Neural cell (in vitro differentiated cells): ENCODE measurements around the gene MARVELD1. TPM values are rescaled to one million over a fixed set of nuclear protein-coding genes. Genes with fewer than 3 reads are reported as not detected.

Experiments used
- H2AFZ ChIP-seq: fragments of 200-600, 300-800 bp; sonication (generic), shearing (Covaris generic); 2 replicates; pipeline ENCODE4 v1.6.0; 2014; ENCODE audit warnings: low read depth, mild to moderate bottlenecking, antibody characterized with exemption, low read length, moderate library complexity
- H3F3A ChIP-seq: fragments of 200-600 bp; shearing (Covaris generic); 2 replicates; pipeline ENCODE4 v1.6.1; 2016; ENCODE audit warnings: mild to moderate bottlenecking, moderate library complexity, mixed read lengths, antibody characterized with exemption, low read length; ENCODE audit not compliant: insufficient read depth, poor library complexity, severe bottlenecking
- H3K27ac ChIP-seq: fragments of 200-600, 300-800 bp; sonication (generic), shearing (Covaris generic); 2 replicates; pipeline ENCODE4 v1.5.1; 2014; ENCODE audit warnings: mild to moderate bottlenecking, low read length, moderate library complexity
- H3K27me3 ChIP-seq: fragments of 300-800, 200-600 bp; sonication (generic), shearing (Covaris generic); 2 replicates; pipeline ENCODE4 v1.6.0; 2014; ENCODE audit warnings: mild to moderate bottlenecking, low read depth, low read length, moderate library complexity; ENCODE audit not compliant: insufficient read depth
- H3K36me3 ChIP-seq: fragments of 300-800, 200-600 bp; sonication (generic), shearing (Covaris generic); 2 replicates; pipeline ENCODE4 v1.5.1; 2014; ENCODE audit warnings: mild to moderate bottlenecking, antibody characterized with exemption, low read length, moderate library complexity; ENCODE audit not compliant: insufficient read depth
- H3K4me2 ChIP-seq: fragments of 300-800, 200-600 bp; sonication (generic), shearing (Covaris generic); 2 replicates; pipeline ENCODE4 v1.6.0; 2014; ENCODE audit warnings: mild to moderate bottlenecking, low read length
- H3K4me3 ChIP-seq: fragments of 300-800, 200-600 bp; sonication (generic), shearing (Covaris generic); 2 replicates; pipeline ENCODE4 v1.5.1; 2014; ENCODE audit warnings: mild to moderate bottlenecking, low read length, moderate library complexity
- H3K79me2 ChIP-seq: fragments of 200-600 bp; shearing (Covaris generic); replicated peaks from 2 replicates; pipeline ENCODE4 v1.6.0; 2014; ENCODE audit warnings: mild to moderate bottlenecking, low read length, moderate library complexity; ENCODE audit not compliant: insufficient read depth
- H3K9ac ChIP-seq: fragments of 300-800, 200-600 bp; sonication (generic), shearing (Covaris generic); 2 replicates; pipeline ENCODE4 v1.6.1; 2016; ENCODE audit warnings: mild to moderate bottlenecking, low read length, mixed read lengths
- H3K9me2 ChIP-seq: fragments of 200-600 bp; shearing (Covaris generic); 2 replicates; pipeline ENCODE4 v1.6.1; 2016; ENCODE audit warnings: mild to moderate bottlenecking, low read length, mixed read lengths; ENCODE audit not compliant: insufficient read depth
- H3K9me3 ChIP-seq: fragments of 200-600, 300-800 bp; sonication (generic), shearing (Covaris generic); 2 replicates; pipeline ENCODE4 v1.6.1; 2016; ENCODE audit warnings: mild to moderate bottlenecking, mixed run types, low read length, moderate library complexity, mixed read lengths
- H4K20me1 ChIP-seq: fragments of 200-600 bp; shearing (Covaris generic); 2 replicates; pipeline ENCODE4 v1.6.1; 2016; ENCODE audit warnings: mild to moderate bottlenecking, mixed run types; ENCODE audit not compliant: insufficient read depth
- EP300 ChIP-seq: fragments of 450-650 bp; conservative IDR thresholded peaks from 2 replicates; pipeline ENCODE4 v1.6.1; 2014; ENCODE audit warnings: antibody characterized with exemption, mild to moderate bottlenecking, moderate library complexity; ENCODE audit not compliant: poor library complexity, severe bottlenecking
- EZH2 ChIP-seq: fragments of 200-600, 300-800 bp; shearing (Covaris generic), sonication (generic); IDR thresholded peaks from 2 replicates; pipeline ENCODE4 v1.6.1; 2014; ENCODE audit warnings: antibody characterized with exemption, low read length, borderline replicate concordance, mild to moderate bottlenecking; ENCODE audit not compliant: insufficient read depth, poor library complexity, severe bottlenecking
- MXI1 ChIP-seq: fragments of 450-650 bp; conservative IDR thresholded peaks from 2 replicates; pipeline ENCODE4 v1.6.1; 2014; ENCODE audit warnings: antibody characterized with exemption, mild to moderate bottlenecking; ENCODE audit not compliant: poor library complexity, severe bottlenecking
- POLR2AphosphoS5 ChIP-seq: IDR thresholded peaks from 2 replicates; pipeline ENCODE4 v1.6.1; 2012
- RAD21 ChIP-seq: fragments of 450-650 bp; conservative IDR thresholded peaks from 2 replicates; pipeline ENCODE4 v1.6.1; 2014; ENCODE audit warnings: antibody characterized with exemption, mild to moderate bottlenecking, moderate library complexity
- SMC3 ChIP-seq: fragments of 450-650 bp; conservative IDR thresholded peaks from 2 replicates; pipeline ENCODE4 v1.6.1; 2014; ENCODE audit warnings: antibody characterized with exemption, mild to moderate bottlenecking, moderate library complexity; ENCODE audit not compliant: poor library complexity
- TAF1 ChIP-seq: IDR thresholded peaks from 2 replicates; pipeline ENCODE4 v1.6.1; 2012; ENCODE audit warnings: low read depth
- polyA plus RNA-seq: library from polyadenylated mRNA; depleted of rRNA; stranded (reverse); fragments of >200 nt; gene quantifications from 2 replicates; pipeline ENCODE4 v1.2.3, GENCODE V29; 2014
- TF ChIP-seq, protein P1 (sequence below): IDR thresholded peaks from 2 replicates; pipeline ENCODE4 v1.6.1; 2012; ENCODE audit warnings: borderline replicate concordance
- TF ChIP-seq, protein P2 (sequence below): fragments of 450-650 bp; IDR thresholded peaks from 2 replicates; pipeline ENCODE4 v1.5.1; 2014; ENCODE audit warnings: antibody characterized with exemption, mild to moderate bottlenecking, moderate library complexity; ENCODE audit not compliant: poor library complexity, severe bottlenecking

Gene MARVELD1
- polyA plus RNA-seq, 1 donor from 2014 or later, result 2.3 TPM

DNA sequence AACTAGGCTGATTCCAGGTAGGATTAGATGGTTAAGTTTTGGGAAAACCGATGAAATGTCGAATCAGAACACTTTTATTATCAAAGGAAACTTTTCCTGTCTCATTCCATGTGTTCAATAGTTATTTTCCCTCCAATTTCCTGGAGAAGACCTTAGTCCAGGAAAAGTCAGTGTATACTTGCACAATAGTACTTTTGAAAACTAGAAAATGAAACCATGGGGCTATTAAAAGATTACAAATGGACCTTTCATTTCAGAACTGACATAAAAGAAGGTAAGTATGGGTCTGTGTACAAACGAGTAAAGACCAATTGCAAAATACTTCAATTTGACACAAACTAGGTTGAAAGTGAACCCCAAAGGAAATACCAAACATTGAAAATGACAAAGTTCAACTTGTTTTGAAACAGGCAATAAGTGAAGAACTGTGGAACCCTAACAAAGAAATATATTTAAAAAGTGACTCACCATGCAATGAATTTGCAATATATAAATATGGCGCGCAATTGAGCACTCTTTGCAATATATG is 28.6 kb upstream of the MARVELD1 start:
- H3K36me3 ChIP-seq, result no peaks in the 10 kb centered on the region
- no peaks in the 10 kb centered on the region for H3K9me3 ChIP-seq
- H4K20me1 ChIP-seq, result no peaks in the 10 kb centered on the region
- no peak overlapping the region for H3K4me2 ChIP-seq
- TF ChIP-seq POLR2AphosphoS5, result no peak
- TF ChIP-seq EP300, result no peak
- TF ChIP-seq MXI1, result no peak
- no peak for TF ChIP-seq TAF1
- TF ChIP-seq RAD21, result no peak
- TF ChIP-seq EZH2, result no peak
- TF ChIP-seq, protein P1, sequence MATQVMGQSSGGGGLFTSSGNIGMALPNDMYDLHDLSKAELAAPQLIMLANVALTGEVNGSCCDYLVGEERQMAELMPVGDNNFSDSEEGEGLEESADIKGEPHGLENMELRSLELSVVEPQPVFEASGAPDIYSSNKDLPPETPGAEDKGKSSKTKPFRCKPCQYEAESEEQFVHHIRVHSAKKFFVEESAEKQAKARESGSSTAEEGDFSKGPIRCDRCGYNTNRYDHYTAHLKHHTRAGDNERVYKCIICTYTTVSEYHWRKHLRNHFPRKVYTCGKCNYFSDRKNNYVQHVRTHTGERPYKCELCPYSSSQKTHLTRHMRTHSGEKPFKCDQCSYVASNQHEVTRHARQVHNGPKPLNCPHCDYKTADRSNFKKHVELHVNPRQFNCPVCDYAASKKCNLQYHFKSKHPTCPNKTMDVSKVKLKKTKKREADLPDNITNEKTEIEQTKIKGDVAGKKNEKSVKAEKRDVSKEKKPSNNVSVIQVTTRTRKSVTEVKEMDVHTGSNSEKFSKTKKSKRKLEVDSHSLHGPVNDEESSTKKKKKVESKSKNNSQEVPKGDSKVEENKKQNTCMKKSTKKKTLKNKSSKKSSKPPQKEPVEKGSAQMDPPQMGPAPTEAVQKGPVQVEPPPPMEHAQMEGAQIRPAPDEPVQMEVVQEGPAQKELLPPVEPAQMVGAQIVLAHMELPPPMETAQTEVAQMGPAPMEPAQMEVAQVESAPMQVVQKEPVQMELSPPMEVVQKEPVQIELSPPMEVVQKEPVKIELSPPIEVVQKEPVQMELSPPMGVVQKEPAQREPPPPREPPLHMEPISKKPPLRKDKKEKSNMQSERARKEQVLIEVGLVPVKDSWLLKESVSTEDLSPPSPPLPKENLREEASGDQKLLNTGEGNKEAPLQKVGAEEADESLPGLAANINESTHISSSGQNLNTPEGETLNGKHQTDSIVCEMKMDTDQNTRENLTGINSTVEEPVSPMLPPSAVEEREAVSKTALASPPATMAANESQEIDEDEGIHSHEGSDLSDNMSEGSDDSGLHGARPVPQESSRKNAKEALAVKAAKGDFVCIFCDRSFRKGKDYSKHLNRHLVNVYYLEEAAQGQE, result no peak
- no peak for TF ChIP-seq SMC3
- TF ChIP-seq, protein P2, sequence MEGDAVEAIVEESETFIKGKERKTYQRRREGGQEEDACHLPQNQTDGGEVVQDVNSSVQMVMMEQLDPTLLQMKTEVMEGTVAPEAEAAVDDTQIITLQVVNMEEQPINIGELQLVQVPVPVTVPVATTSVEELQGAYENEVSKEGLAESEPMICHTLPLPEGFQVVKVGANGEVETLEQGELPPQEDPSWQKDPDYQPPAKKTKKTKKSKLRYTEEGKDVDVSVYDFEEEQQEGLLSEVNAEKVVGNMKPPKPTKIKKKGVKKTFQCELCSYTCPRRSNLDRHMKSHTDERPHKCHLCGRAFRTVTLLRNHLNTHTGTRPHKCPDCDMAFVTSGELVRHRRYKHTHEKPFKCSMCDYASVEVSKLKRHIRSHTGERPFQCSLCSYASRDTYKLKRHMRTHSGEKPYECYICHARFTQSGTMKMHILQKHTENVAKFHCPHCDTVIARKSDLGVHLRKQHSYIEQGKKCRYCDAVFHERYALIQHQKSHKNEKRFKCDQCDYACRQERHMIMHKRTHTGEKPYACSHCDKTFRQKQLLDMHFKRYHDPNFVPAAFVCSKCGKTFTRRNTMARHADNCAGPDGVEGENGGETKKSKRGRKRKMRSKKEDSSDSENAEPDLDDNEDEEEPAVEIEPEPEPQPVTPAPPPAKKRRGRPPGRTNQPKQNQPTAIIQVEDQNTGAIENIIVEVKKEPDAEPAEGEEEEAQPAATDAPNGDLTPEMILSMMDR, result no peak
- no peak overlapping the region for H3K27ac ChIP-seq
- no peak overlapping the region for H2AFZ ChIP-seq
- H3K9me2 ChIP-seq, result no peaks in the 10 kb centered on the region
- no peaks in the 10 kb centered on the region for H3K27me3 ChIP-seq
- no peak overlapping the region for H3K4me3 ChIP-seq
- H3F3A ChIP-seq, result peaks cover 6% of the 10 kb centered on the region
- no peaks in the 10 kb centered on the region for H3K79me2 ChIP-seq
- H3K9ac ChIP-seq, result no peak overlapping the region

DNA sequence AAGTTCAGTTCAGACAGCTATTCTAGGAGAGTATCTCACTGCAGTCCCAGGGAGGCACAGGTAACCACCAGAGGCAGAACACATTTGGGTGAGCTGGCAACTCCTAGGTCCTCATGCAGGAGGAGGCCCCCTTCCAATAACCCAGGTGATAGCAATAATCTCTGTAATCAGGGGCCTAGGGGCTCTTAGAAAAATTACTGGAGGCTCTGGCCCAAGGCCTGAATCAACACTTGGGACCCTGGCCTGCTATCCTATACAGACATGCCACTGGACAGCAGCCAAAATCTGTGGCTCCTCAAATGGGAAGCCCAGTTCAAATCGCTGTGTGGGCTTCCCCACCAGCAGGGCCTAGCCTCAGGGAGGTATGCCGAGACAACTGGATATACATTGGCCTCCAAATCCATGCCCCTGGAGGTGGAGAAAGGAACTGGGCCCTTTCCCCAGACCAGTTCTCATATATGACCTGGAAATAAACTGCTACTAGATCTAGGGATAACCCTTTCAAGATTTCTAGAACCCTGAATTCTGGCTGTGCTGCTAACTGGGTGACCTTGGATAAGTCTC is 28.1 kb upstream of the MARVELD1 start:
- no peak overlapping the region for H3K4me3 ChIP-seq
- no peak overlapping the region for H3K9ac ChIP-seq

More for the DNA sequence above, 28.1 kb upstream of the MARVELD1 start:
- no peak overlapping the region for H3K4me2 ChIP-seq
- no peaks in the 10 kb centered on the region for H3K79me2 ChIP-seq
- TF ChIP-seq, protein P2, result no peak
- TF ChIP-seq RAD21 (no peak), MXI1 (no peak), EP300 (no peak), POLR2AphosphoS5 (no peak), SMC3 (no peak), TAF1 (no peak), EZH2 (no peak)
- TF ChIP-seq, protein P1, result no peak
- H3K36me3 ChIP-seq, result no peaks in the 10 kb centered on the region
- no peak overlapping the region for H3K27ac ChIP-seq
- no peak overlapping the region for H2AFZ ChIP-seq
- no peaks in the 10 kb centered on the region for H3K27me3 ChIP-seq
- peaks cover 6% of the 10 kb centered on the region for H3F3A ChIP-seq
- no peaks in the 10 kb centered on the region for H4K20me1 ChIP-seq
- no peaks in the 10 kb centered on the region for H3K9me2 ChIP-seq
- H3K9me3 ChIP-seq, result no peaks in the 10 kb centered on the region
